OCI-M1 (cell line): Measurements from ENCODE around the gene RIN1.
A peak's percentile ranks its signal among the peaks of the same experiment; 100 is the strongest.

ENCODE experiments used
- DNase-seq: peaks from one replicate; lab custom pipeline; 2025; lab: John Stamatoyannopoulos, UW

Gene RIN1

GRCh38 chr11:66282468-66283455 is 53.5 kb downstream of the RIN1 start:
- peak; percentile 98 for DNase-seq
